22Rv1 (cell line): ENCODE results near the gene ATF6B.

Experiments
- ZFX ChIP-seq: fragments of 450-650 bp; IDR thresholded peaks from 2 replicates; pipeline ENCODE4 v1.6.1; 2017; ENCODE audit warnings: antibody characterized with exemption, borderline replicate concordance
- TF ChIP-seq, protein P1 (sequence below): fragments of 450-650 bp; IDR thresholded peaks from 2 replicates; pipeline ENCODE4 v1.5.1; 2017; ENCODE audit warnings: mild to moderate bottlenecking

DNA sequence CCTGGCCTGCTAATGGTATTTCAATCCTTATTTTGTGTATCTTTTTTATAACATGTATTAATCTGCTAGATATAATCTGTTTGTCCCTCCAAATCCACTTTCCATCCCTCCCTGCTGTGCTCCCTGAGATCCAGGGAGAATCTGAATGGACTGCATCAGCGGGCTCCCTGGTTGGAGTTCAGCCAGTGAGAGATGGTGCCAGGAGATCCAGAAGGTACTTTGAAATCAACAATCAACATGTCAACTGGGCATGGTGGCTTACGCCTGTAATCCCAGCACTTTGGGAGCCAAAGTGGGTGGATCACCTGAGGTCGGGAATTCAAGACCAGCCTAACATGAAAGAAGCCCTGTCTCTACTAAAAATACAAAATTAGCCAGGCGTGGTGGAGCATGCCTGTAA is 4.4 kb downstream of the ATF6B start:
- TF ChIP-seq ZFX, result no peak
- TF ChIP-seq, protein P1, sequence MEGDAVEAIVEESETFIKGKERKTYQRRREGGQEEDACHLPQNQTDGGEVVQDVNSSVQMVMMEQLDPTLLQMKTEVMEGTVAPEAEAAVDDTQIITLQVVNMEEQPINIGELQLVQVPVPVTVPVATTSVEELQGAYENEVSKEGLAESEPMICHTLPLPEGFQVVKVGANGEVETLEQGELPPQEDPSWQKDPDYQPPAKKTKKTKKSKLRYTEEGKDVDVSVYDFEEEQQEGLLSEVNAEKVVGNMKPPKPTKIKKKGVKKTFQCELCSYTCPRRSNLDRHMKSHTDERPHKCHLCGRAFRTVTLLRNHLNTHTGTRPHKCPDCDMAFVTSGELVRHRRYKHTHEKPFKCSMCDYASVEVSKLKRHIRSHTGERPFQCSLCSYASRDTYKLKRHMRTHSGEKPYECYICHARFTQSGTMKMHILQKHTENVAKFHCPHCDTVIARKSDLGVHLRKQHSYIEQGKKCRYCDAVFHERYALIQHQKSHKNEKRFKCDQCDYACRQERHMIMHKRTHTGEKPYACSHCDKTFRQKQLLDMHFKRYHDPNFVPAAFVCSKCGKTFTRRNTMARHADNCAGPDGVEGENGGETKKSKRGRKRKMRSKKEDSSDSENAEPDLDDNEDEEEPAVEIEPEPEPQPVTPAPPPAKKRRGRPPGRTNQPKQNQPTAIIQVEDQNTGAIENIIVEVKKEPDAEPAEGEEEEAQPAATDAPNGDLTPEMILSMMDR, result no peak
